ENCODE results near the gene STAM. TPM values are rescaled to one million over a fixed set of nuclear protein-coding genes. Genes with fewer than 3 reads are reported as not detected.

STAM gene
- total RNA-seq: 10 to 100 TPM in 3 of 4 donors, 1 to 10 TPM in 1; 3.6 to 31.5 (median 19.9) TPM

DNA sequence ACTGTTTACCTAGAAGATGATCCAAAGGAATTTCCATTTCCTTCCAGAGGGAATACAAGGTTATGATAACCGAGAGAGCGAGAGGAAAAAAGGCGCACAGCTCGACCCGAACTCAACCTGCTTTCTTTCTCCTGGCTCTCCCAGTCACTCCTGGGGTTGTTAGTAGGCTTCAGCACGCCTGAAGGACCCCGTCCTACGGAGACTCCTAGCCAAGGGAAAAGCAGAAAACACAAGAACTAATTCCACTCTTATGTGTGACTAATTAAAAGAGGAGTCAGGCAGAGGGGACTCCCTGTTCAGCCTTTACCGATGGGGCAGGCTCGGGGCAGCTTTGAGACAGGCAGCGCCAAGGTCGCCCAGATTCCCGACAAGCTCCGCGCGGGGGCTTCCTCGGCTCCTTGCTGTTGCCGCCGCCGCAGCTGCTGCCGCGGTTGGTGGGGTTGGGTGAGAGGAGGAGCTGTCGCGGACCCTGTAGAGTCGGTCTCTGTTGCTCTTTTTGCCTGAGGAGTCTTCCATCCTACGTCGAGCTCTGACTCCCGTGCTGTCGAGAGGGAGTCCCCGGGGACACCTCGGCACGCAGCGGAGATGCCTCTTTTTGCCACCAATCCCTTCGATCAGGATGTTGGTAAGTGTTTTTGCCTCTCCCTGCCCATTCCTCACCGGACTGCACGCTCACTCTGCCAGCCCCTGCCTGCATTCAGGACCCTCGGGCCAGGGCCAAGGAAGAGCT is at the start of gene STAM:
TSS of gene STAM (plus strand) at position 397 of the 730 bp plus-strand sequence. CDS start at position 586, 189 bp downstream.
- peaks cover 12 to 17% of the 10 kb centered on the region in 2 donors for H3K4me1 ChIP-seq
- TF ChIP-seq, protein P1, sequence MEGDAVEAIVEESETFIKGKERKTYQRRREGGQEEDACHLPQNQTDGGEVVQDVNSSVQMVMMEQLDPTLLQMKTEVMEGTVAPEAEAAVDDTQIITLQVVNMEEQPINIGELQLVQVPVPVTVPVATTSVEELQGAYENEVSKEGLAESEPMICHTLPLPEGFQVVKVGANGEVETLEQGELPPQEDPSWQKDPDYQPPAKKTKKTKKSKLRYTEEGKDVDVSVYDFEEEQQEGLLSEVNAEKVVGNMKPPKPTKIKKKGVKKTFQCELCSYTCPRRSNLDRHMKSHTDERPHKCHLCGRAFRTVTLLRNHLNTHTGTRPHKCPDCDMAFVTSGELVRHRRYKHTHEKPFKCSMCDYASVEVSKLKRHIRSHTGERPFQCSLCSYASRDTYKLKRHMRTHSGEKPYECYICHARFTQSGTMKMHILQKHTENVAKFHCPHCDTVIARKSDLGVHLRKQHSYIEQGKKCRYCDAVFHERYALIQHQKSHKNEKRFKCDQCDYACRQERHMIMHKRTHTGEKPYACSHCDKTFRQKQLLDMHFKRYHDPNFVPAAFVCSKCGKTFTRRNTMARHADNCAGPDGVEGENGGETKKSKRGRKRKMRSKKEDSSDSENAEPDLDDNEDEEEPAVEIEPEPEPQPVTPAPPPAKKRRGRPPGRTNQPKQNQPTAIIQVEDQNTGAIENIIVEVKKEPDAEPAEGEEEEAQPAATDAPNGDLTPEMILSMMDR (IDR thresholded peaks at IDR 0.05): peak in 1 of 4 experiments; percentile 7
- peak; percentile 29 to 46 for TF ChIP-seq POLR2A (IDR thresholded peaks at IDR 0.05)
- H3K9me3 ChIP-seq: no peaks in the 10 kb centered on the region
- H3K4me3 ChIP-seq: peak within 1 kb of the TSS; percentile 67 to 92
- peak; percentile 89 to 92 for DNase-seq
- peak within 1 kb of the TSS; percentile 92 to 98 for H3K27ac ChIP-seq
- intact Hi-C loops (cut with DNase I; ENCODE audit: low total_unique reads): no loop called here
- H3K27me3 ChIP-seq: no peaks in the 10 kb centered on the region
- H3K36me3 ChIP-seq: no peaks in the 10 kb centered on the region

DNA sequence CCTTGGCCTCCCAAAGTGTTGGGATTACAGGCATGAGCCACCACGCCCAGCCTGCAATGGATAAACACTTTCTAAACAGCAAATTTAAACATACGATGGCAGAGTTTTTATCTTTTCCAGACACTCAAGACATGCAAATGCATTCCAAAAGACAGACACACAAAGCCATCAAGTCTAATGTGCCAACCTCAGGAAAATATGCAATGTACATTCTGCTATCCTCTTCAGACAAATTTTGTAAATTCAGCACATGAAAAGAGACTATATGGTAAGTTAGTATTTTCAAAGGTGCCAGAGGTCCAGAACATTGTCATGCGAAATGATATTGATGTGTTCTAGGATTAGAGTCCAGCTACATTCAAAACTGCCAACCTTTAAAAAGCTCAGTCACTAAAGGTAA is 46.6 kb upstream of the STAM start:
- H3K9me3 ChIP-seq: no peaks in the 10 kb centered on the region
- intact Hi-C loops (cut with DNase I; ENCODE audit: low total_unique reads): no loop called here
- no peaks in the 10 kb centered on the region for H3K27me3 ChIP-seq
- no peak for TF ChIP-seq POLR2A (IDR thresholded peaks at IDR 0.05)
- TF ChIP-seq, protein P1 (IDR thresholded peaks at IDR 0.05): no peak
- no peaks in the 10 kb centered on the region for H3K36me3 ChIP-seq
- H3K4me3 ChIP-seq: no peak overlapping the region
- H3K27ac ChIP-seq: no peak overlapping the region
- DNase-seq: no peak
- H3K4me1 ChIP-seq: no peaks in the 10 kb centered on the region

DNA sequence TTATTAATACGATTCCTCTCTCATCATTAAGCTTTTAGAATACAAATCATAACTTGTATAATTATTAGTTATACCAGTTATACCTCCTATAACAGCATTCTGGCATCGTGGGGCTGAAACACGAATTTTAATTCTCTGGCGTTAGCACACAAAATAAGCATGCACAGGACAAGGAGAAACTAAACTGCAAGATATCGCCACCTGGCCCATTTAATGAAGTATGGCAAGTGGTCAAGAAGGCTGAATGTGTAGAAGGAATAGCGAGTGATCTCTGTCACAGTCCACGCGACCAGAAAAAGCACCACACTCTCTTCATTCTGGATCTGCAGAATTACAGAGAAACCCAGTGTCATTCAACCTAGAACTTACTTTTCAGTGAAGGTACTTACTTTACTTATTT is 44.9 kb upstream of the STAM start:
- intact Hi-C loops (cut with DNase I; ENCODE audit: low total_unique reads): no loop called here

DNA sequence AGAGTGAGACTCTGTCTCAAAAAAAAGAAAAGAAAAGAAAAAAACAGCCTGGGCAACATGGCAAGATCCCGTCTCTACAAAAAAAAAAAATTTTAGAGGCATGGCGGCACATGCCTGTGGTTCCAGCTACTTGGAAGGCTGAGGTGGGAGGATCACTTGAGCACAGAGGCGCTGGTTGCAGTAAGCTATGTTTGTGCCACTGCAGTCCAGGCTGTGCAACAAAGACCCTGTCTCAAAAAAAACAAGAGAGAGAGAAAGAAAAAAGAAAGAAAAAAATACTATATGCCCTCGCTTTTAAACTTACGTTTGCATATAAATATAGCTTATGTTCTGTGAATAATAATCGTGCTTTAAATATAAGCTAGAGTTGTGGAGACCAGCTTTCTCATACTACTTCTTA is 38.0 kb upstream of the STAM start:
- TF ChIP-seq POLR2A (IDR thresholded peaks at IDR 0.05): no peak
- TF ChIP-seq, protein P1 (IDR thresholded peaks at IDR 0.05): no peak
- Histone ChIP-seq H3K9me3 (no peaks in the 10 kb centered on the region), H3K4me1 (no peaks in the 10 kb centered on the region), H3K4me3 (no peak overlapping the region), H3K36me3 (no peaks in the 10 kb centered on the region), H3K27me3 (no peaks in the 10 kb centered on the region), H3K27ac (no peak overlapping the region)
- DNase-seq: no peak
- intact Hi-C loops (cut with DNase I; ENCODE audit: low total_unique reads): loop anchor here (10.0 kb wide), 1 partner anchor 139 kb away; no protein-coding TSS in a partner anchor

More for the DNA sequence above, 44.9 kb upstream of the STAM start:
- no peak for DNase-seq
- TF ChIP-seq, protein P1 (IDR thresholded peaks at IDR 0.05): peak in 1 of 4 experiments; percentile 31
- TF ChIP-seq POLR2A (IDR thresholded peaks at IDR 0.05): no peak
- Histone ChIP-seq H3K27me3 (no peaks in the 10 kb centered on the region), H3K9me3 (no peaks in the 10 kb centered on the region), H3K4me1 (no peaks in the 10 kb centered on the region), H3K4me3 (no peak overlapping the region), H3K27ac (no peak overlapping the region), H3K36me3 (no peaks in the 10 kb centered on the region)

DNA sequence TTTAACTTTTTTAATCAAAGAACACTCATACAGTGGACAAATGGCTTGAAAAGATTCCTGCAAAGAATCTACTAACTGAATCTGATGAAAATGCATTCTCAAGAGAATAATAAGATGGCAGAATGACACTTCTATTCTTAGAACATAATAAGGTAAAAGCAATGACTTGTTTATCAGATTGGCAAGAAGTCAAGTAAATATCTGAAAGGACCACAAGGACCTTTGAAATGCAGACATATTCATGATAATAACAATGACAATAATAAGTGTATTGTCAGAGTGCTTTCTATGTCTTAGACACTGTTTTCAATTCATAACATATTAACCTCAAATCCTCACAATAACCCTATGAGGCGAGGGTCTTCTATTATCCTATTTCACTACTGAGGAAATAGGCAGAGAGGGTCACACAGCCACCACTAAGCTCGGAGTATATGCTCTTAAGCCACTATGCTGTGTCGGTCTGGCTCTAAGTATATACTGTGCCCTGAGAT is 37.4 kb upstream of the STAM start:
- Histone ChIP-seq H3K27me3 (no peaks in the 10 kb centered on the region), H3K4me1 (no peaks in the 10 kb centered on the region), H3K36me3 (no peaks in the 10 kb centered on the region), H3K9me3 (no peaks in the 10 kb centered on the region), H3K27ac (no peak overlapping the region), H3K4me3 (no peak overlapping the region)
- intact Hi-C loops (cut with DNase I; ENCODE audit: low total_unique reads): loop anchor here (10.0 kb wide), 1 partner anchor 138 kb away; no protein-coding TSS in a partner anchor
- TF ChIP-seq, protein P1 (IDR thresholded peaks at IDR 0.05): no peak
- no peak for TF ChIP-seq POLR2A (IDR thresholded peaks at IDR 0.05)
- no peak for DNase-seq
